CD4-positive, alpha-beta memory T cell (primary cell): ENCODE results near the gene CNOT4. TPM values are rescaled to one million over a fixed set of nuclear protein-coding genes. Genes with fewer than 3 reads are reported as not detected.
A peak's percentile ranks its signal among the peaks of the same experiment; 100 is the strongest.

Experiments
- CTCF ChIA-PET: fragments of 350-600 bp; sonication (Branson Sonifier 250); formaldehyde crosslinking; loops from one replicate; lab custom pipeline; 2021; ENCODE audit warnings: inconsistent platforms; ENCODE audit not compliant: partially characterized antibody; lab: Charles Lee
- POLR2A ChIA-PET: fragments of 350-600 bp; sonication (Branson Sonifier 250); formaldehyde crosslinking; loops from one replicate; lab custom pipeline; 2021; ENCODE audit not compliant: partially characterized antibody; lab: Charles Lee
- DNase-seq, 5 donors: peaks; one replicate each; pipeline versions ENCODE4 v3.0.0 to v3.0.0-alpha.2; 2020 to 2022; ENCODE audit warnings: mixed read lengths in 1 of 5
- H3K27ac ChIP-seq: one replicate; pipeline ENCODE4 v1.7.0; 2013; ENCODE audit warnings: low read depth, low read length
- H3K27me3 ChIP-seq: 2 replicates; pipeline ENCODE4 v1.7.0; 2013; ENCODE audit warnings: mild to moderate bottlenecking, low read length, moderate library complexity; ENCODE audit not compliant: insufficient read depth
- H3K36me3 ChIP-seq: 2 replicates; pipeline ENCODE4 v1.7.0; 2013; ENCODE audit warnings: mild to moderate bottlenecking, low read length, moderate library complexity; ENCODE audit not compliant: insufficient read depth
- H3K4me1 ChIP-seq: 2 replicates; pipeline ENCODE4 v1.7.0; 2013; ENCODE audit warnings: mild to moderate bottlenecking, low read length, moderate library complexity; ENCODE audit not compliant: insufficient read depth
- H3K4me3 ChIP-seq, 2 donors: one replicate each; pipeline ENCODE4 v1.7.0; 2013; ENCODE audit warnings: low read length in 2 of 2, mild to moderate bottlenecking in 1 of 2
- H3K9me3 ChIP-seq, 2 donors: one replicate each; pipeline ENCODE4 v1.7.0; 2013; ENCODE audit warnings: low read length in 2 of 2, control low read depth in 1 of 2; ENCODE audit not compliant: control insufficient read depth in 1 of 2
- H3K27ac Mint-ChIP-seq, 7 donors: one replicate each; pipeline ENCODE4 v1.8.0; 2020 to 2021; ENCODE audit warnings: mixed read lengths in 7 of 7, mild to moderate bottlenecking in 6 of 7, inconsistent platforms in 3 of 7, moderate library complexity in 3 of 7
- H3K27me3 Mint-ChIP-seq, 2 donors: one replicate each; pipeline ENCODE4 v1.8.0; 2020 to 2021; ENCODE audit warnings: mixed read lengths in 2 of 2
- H3K36me3 Mint-ChIP-seq, 2 donors: one replicate each; pipeline ENCODE4 v1.8.0; 2020 to 2021; ENCODE audit warnings: mixed read lengths in 2 of 2, inconsistent platforms in 1 of 2, mild to moderate bottlenecking in 1 of 2
- H3K4me1 Mint-ChIP-seq, 4 donors: one replicate each; pipeline ENCODE4 v1.8.0; 2020 to 2021; ENCODE audit warnings: mixed read lengths in 4 of 4, mild to moderate bottlenecking in 1 of 4
- H3K4me3 Mint-ChIP-seq, 8 donors: one replicate each; pipeline ENCODE4 v1.8.0; 2020 to 2021; ENCODE audit warnings: mixed read lengths in 8 of 8, mild to moderate bottlenecking in 7 of 8, moderate library complexity in 6 of 8, inconsistent platforms in 3 of 8
- H3K9me3 Mint-ChIP-seq, 8 donors: one replicate each; pipeline ENCODE4 v1.8.0; 2020 to 2021; ENCODE audit warnings: mixed read lengths in 8 of 8, mild to moderate bottlenecking in 5 of 8, inconsistent platforms in 3 of 8, moderate library complexity in 1 of 8
- intact Hi-C: fragments of 100-400 bp; cut with micrococcal nuclease; formaldehyde crosslinking; loops from one replicate; pipeline ENCODE4 v1.15.1; 2023
- polyA plus RNA-seq, 2 donors: library from polyadenylated mRNA; unstranded; fragments of 300-500 nt; fragmentation: Illumina TruSeq; gene quantifications; one replicate each; pipeline ENCODE4 v1.2.3, GENCODE V29; 2021
- total RNA-seq, 2 experiments: library from RNA; stranded (reverse); gene quantifications; one replicate each; pipeline ENCODE4 v1.2.3, GENCODE V29; 2021

Gene CNOT4
- total and polyA plus RNA-seq, 4 experiments from 2014 or later = 11.1 to 35.0 (median 26.2) TPM

DNA sequence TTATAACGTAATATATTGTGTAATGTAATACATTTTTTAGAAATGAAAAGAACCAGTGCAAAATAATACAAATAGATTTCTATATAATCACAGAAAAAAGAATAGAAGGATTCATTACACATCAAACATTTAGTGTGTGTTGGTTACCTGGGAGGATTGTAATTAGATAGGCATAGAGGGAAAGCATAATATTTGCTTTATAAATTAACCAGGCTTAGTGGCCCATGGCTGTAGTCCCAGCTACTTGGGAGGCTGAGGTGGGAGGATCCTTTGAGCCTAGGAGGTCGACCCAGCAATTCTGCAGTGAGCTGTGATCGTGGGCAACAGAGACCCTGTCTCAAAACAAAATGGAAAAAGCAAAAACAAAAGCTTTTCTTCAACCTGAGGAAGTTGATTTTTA, 5.0 kb upstream of the CNOT4 start:
- Histone ChIP-seq H3K27me3 (no peaks in the 10 kb centered on the region), H3K27ac (no peak overlapping the region), H3K4me3 (no peak overlapping the region), H3K4me1 (peaks cover 7% of the 10 kb centered on the region), H3K36me3 (no peaks in the 10 kb centered on the region), H3K9me3 (no peaks in the 10 kb centered on the region)
- Mint-ChIP-seq H3K4me1 (no peaks in the 10 kb centered on the region), H3K9me3 (no peaks in the 10 kb centered on the region), H3K4me3 (no peak overlapping the region), H3K27me3 (no peaks in the 10 kb centered on the region), H3K27ac (no peak overlapping the region), H3K36me3 (no peaks in the 10 kb centered on the region)
- intact Hi-C loops = loop anchor here (5.0 kb wide), 1 partner anchor 1058 kb away; the partner anchor contains the start of gene AKR1B1
- DNase-seq = no peak
- ChIA-PET POLR2A (no interaction called here), CTCF (interaction anchor here (1.1 kb wide), 1 partner anchor 130 kb away, joined by 3 read pairs; no protein-coding TSS in a partner anchor)

- no peaks in the 10 kb centered on the region for H3K27me3 ChIP-seq
- CTCF ChIA-PET = interaction anchor here (1.0 to 1.5 kb wide), 3 partner anchors 11 to 133 kb away, joined by 3 to 7 read pairs (median 4); partner anchors contain the start of gene NUP205
- peaks cover 0 to 5% (median 2%) of the 10 kb centered on the region in 4 donors for H3K4me1 Mint-ChIP-seq
- H3K27ac Mint-ChIP-seq = no peak overlapping the region
- no peaks in the 10 kb centered on the region for H3K9me3 ChIP-seq
- H3K4me3 Mint-ChIP-seq = no peak overlapping the region
- peaks cover 26% of the 10 kb centered on the region for H3K4me1 ChIP-seq
- H3K36me3 ChIP-seq = no peaks in the 10 kb centered on the region
- H3K27ac ChIP-seq = no peak overlapping the region
- no peak overlapping the region for H3K4me3 ChIP-seq
- H3K9me3 Mint-ChIP-seq = no peaks in the 10 kb centered on the region
- intact Hi-C loops = loop anchor here (1.0 to 5.0 kb wide), 2 partner anchors 133 to 1055 kb away; partner anchors contain the start of gene AKR1B1
- no peaks in the 10 kb centered on the region for H3K36me3 Mint-ChIP-seq
- no peaks in the 10 kb centered on the region for H3K27me3 Mint-ChIP-seq
- peak; percentile 52 to 73 (median 64) for DNase-seq
- POLR2A ChIA-PET = interaction anchor here (1.0 kb wide), 1 partner anchor 238 kb away, joined by 3 read pairs; no protein-coding TSS in a partner anchor
Measured at GRCh38 chr7:135512135-135512887, 2.4 kb upstream of the CNOT4 start.

DNA sequence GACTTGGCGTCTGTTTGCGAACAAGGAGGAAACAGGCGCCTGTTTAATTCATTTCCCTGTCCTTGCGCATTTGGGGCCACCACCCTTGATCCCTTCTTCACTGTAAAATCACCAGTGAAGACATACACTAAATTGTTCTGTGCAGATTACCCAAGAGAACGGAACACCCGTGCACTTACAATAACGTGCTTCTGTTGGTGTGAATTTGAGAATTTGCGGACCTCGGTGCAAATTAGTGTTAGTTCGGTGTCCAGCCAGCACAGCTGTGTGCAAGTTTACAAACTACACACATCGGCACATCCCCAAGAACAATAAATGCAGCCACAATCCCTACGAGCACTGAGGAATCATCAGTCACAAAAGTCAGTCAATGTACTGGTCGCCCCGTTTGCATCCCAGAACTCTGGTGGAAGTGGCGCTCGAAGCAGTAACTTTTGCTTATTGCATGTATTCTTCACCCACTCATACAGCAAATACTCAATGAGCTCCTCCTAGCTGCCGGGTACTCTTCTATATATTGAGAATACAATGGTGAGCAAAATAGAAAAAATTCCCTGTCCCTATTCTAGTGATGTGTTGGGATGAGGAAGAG, 786 bp upstream of the CNOT4 start:
- peak overlapping the region; percentile 73 to 85 for H3K4me3 ChIP-seq
- H3K9me3 ChIP-seq = no peaks in the 10 kb centered on the region
- Mint-ChIP-seq H3K4me1 (peaks cover 0 to 12% (median 5%) of the 10 kb centered on the region in 4 donors), H3K36me3 (no peaks in the 10 kb centered on the region), H3K27ac (no peak overlapping the region), H3K27me3 (no peaks in the 10 kb centered on the region), H3K9me3 (no peaks in the 10 kb centered on the region), H3K4me3 (no peak overlapping the region)
- no peaks in the 10 kb centered on the region for H3K36me3 ChIP-seq
- peaks cover 31% of the 10 kb centered on the region for H3K4me1 ChIP-seq
- intact Hi-C loops = loop anchor here (1.0 to 5.0 kb wide), 8 partner anchors 47 to 1194 kb away; partner anchors contain the start of genes AGBL3, AKR1B1, MTPN and NUP205
- POLR2A ChIA-PET = interaction anchor here (3.4 kb wide), 1 partner anchor 47 kb away, joined by 18 read pairs; the partner anchor contains the start of gene NUP205
- H3K27ac ChIP-seq = peak overlapping the region; percentile 95
- no peaks in the 10 kb centered on the region for H3K27me3 ChIP-seq
- CTCF ChIA-PET = interaction anchor here (0.8 to 1.2 kb wide), 5 partner anchors 10 to 842 kb away, joined by 3 to 5 read pairs (median 3); partner anchors contain the start of gene STMP1
- DNase-seq = peak in 2 of 5 donors; percentile 3 to 4

- Mint-ChIP-seq H3K4me3 (no peak overlapping the region), H3K9me3 (no peaks in the 10 kb centered on the region), H3K27ac (no peak overlapping the region), H3K27me3 (no peaks in the 10 kb centered on the region), H3K36me3 (no peaks in the 10 kb centered on the region), H3K4me1 (peaks cover 6 to 14% (median 7%) of the 10 kb centered on the region in 4 donors)
- peak overlapping the region; percentile 73 to 84 for H3K4me3 ChIP-seq
- intact Hi-C loops = loop anchor here (1.0 kb wide), 1 partner anchor 863 kb away; the partner anchor contains the start of gene BPGM
- ChIA-PET POLR2A (interaction anchor here (1.0 to 3.4 kb wide), 2 partner anchors 9 to 48 kb away, joined by 3 to 18 read pairs; partner anchors contain the start of gene NUP205), CTCF (interaction anchor here (1.4 kb wide), 1 partner anchor 229 kb away, joined by 4 read pairs; no protein-coding TSS in a partner anchor)
- DNase-seq = no peak
- no peaks in the 10 kb centered on the region for H3K9me3 ChIP-seq
- peaks cover 38% of the 10 kb centered on the region for H3K4me1 ChIP-seq
- no peaks in the 10 kb centered on the region for H3K27me3 ChIP-seq
- H3K27ac ChIP-seq = peak overlapping the region; percentile 95
- no peaks in the 10 kb centered on the region for H3K36me3 ChIP-seq
Measured at GRCh38 chr7:135509589-135509838, 388 bp downstream of the CNOT4 start.

DNA sequence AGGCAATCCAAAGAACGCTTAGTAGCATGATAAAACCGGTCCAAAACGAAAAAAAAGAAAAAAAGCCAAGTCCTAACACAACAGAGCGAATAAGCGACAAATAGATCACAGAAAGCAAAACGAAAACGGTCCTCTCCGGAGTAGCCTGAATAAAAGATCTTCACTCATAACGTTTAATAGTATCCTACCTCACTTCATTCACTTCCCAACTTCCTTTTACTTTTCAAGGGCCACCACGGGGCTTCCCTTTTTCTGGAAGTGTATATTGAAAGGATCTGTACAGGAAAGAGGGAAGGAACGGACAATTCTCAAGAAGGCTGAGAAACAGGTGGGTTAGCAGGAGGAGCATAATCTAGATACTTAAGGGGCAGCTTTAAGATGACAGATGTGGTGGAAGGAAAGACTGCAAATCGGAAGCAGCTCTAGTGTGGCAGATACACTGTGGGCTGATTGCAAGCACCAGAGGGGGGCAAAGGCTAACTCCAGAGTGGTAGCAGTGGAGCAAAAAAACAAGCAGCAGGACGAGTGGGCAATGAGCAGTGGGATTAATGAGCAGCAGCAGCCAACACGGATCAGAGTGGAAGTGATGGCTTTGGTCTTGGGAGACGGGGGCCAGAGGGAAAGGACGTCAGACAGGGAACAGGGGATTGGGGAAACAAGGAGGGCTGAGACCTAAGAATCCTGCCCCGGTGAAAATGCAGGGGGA, 866 bp downstream of the CNOT4 start:
- no peaks in the 10 kb centered on the region for H3K9me3 Mint-ChIP-seq

GRCh38 chr7:135501402-135501801, 8.5 kb downstream of the CNOT4 start:
- no peaks in the 10 kb centered on the region for H3K9me3 ChIP-seq
- no peaks in the 10 kb centered on the region for H3K27me3 Mint-ChIP-seq
- H3K4me1 ChIP-seq = peaks cover 42% of the 10 kb centered on the region
- H3K9me3 Mint-ChIP-seq = no peaks in the 10 kb centered on the region
- no peaks in the 10 kb centered on the region for H3K27me3 ChIP-seq
- no peaks in the 10 kb centered on the region for H3K36me3 ChIP-seq
- H3K4me3 Mint-ChIP-seq = peak overlapping the region in 3 of 8 donors; percentile 13 to 57 (median 16)
- ChIA-PET CTCF (interaction anchor here (1.3 kb wide), 1 partner anchor 57 kb away, joined by 4 read pairs; no protein-coding TSS in a partner anchor), POLR2A (interaction anchor here (0.8 kb wide), 1 partner anchor 8 kb away, joined by 3 read pairs; the partner anchor contains the start of gene CNOT4)
- H3K4me3 ChIP-seq = no peak overlapping the region
- H3K27ac ChIP-seq = no peak overlapping the region
- H3K36me3 Mint-ChIP-seq = peaks cover 3 to 5% of the 10 kb centered on the region in 2 donors
- H3K27ac Mint-ChIP-seq = peak overlapping the region in 3 of 7 donors; percentile 12 to 61 (median 18)
- intact Hi-C loops = no loop called here
- H3K4me1 Mint-ChIP-seq = peaks cover 34 to 66% (median 50%) of the 10 kb centered on the region in 4 donors
- DNase-seq = no peak

More for the DNA sequence above, 866 bp downstream of the CNOT4 start:
- ChIA-PET POLR2A (interaction anchor here (1.0 to 3.4 kb wide), 2 partner anchors 8 to 48 kb away, joined by 3 to 18 read pairs; partner anchors contain the start of gene NUP205), CTCF (interaction anchor here (1.4 kb wide), 1 partner anchor 228 kb away, joined by 4 read pairs; no protein-coding TSS in a partner anchor)
- Mint-ChIP-seq H3K27me3 (no peaks in the 10 kb centered on the region), H3K4me1 (peaks cover 6 to 14% (median 8%) of the 10 kb centered on the region in 4 donors), H3K4me3 (no peak overlapping the region), H3K36me3 (no peaks in the 10 kb centered on the region), H3K27ac (no peak overlapping the region)
- Histone ChIP-seq H3K4me3 (peak overlapping the region; percentile 73 to 84), H3K27me3 (no peaks in the 10 kb centered on the region), H3K36me3 (no peaks in the 10 kb centered on the region), H3K4me1 (peaks cover 38% of the 10 kb centered on the region), H3K9me3 (no peaks in the 10 kb centered on the region), H3K27ac (peak overlapping the region; percentile 95)
- DNase-seq = peak in 4 of 5 donors; percentile 25 to 39 (median 30)
- intact Hi-C loops = loop anchor here (1.0 kb wide), 1 partner anchor 863 kb away; the partner anchor contains the start of gene BPGM
